Neural cell (in vitro differentiated cells): ENCODE results near the gene COLEC12. TPM values are rescaled to one million over a fixed set of nuclear protein-coding genes. Genes with fewer than 3 reads are reported as not detected.

ENCODE experiments used
- H2AFZ ChIP-seq: fragments of 200-600, 300-800 bp; sonication (generic), shearing (Covaris generic); 2 replicates; pipeline ENCODE4 v1.6.0; 2014; ENCODE audit warnings: low read depth, mild to moderate bottlenecking, antibody characterized with exemption, low read length, moderate library complexity
- H3F3A ChIP-seq: fragments of 200-600 bp; shearing (Covaris generic); 2 replicates; pipeline ENCODE4 v1.6.1; 2016; ENCODE audit warnings: mild to moderate bottlenecking, moderate library complexity, mixed read lengths, antibody characterized with exemption, low read length; ENCODE audit not compliant: insufficient read depth, poor library complexity, severe bottlenecking
- H3K27ac ChIP-seq: fragments of 200-600, 300-800 bp; sonication (generic), shearing (Covaris generic); 2 replicates; pipeline ENCODE4 v1.5.1; 2014; ENCODE audit warnings: mild to moderate bottlenecking, low read length, moderate library complexity
- H3K27me3 ChIP-seq: fragments of 300-800, 200-600 bp; sonication (generic), shearing (Covaris generic); 2 replicates; pipeline ENCODE4 v1.6.0; 2014; ENCODE audit warnings: mild to moderate bottlenecking, low read depth, low read length, moderate library complexity; ENCODE audit not compliant: insufficient read depth
- H3K36me3 ChIP-seq: fragments of 300-800, 200-600 bp; sonication (generic), shearing (Covaris generic); 2 replicates; pipeline ENCODE4 v1.5.1; 2014; ENCODE audit warnings: mild to moderate bottlenecking, antibody characterized with exemption, low read length, moderate library complexity; ENCODE audit not compliant: insufficient read depth
- H3K4me2 ChIP-seq: fragments of 300-800, 200-600 bp; sonication (generic), shearing (Covaris generic); 2 replicates; pipeline ENCODE4 v1.6.0; 2014; ENCODE audit warnings: mild to moderate bottlenecking, low read length
- H3K4me3 ChIP-seq: fragments of 300-800, 200-600 bp; sonication (generic), shearing (Covaris generic); 2 replicates; pipeline ENCODE4 v1.5.1; 2014; ENCODE audit warnings: mild to moderate bottlenecking, low read length, moderate library complexity
- H3K79me2 ChIP-seq: fragments of 200-600 bp; shearing (Covaris generic); replicated peaks from 2 replicates; pipeline ENCODE4 v1.6.0; 2014; ENCODE audit warnings: mild to moderate bottlenecking, low read length, moderate library complexity; ENCODE audit not compliant: insufficient read depth
- H3K9ac ChIP-seq: fragments of 300-800, 200-600 bp; sonication (generic), shearing (Covaris generic); 2 replicates; pipeline ENCODE4 v1.6.1; 2016; ENCODE audit warnings: mild to moderate bottlenecking, low read length, mixed read lengths
- H3K9me2 ChIP-seq: fragments of 200-600 bp; shearing (Covaris generic); 2 replicates; pipeline ENCODE4 v1.6.1; 2016; ENCODE audit warnings: mild to moderate bottlenecking, low read length, mixed read lengths; ENCODE audit not compliant: insufficient read depth
- H3K9me3 ChIP-seq: fragments of 200-600, 300-800 bp; sonication (generic), shearing (Covaris generic); 2 replicates; pipeline ENCODE4 v1.6.1; 2016; ENCODE audit warnings: mild to moderate bottlenecking, mixed run types, low read length, moderate library complexity, mixed read lengths
- H4K20me1 ChIP-seq: fragments of 200-600 bp; shearing (Covaris generic); 2 replicates; pipeline ENCODE4 v1.6.1; 2016; ENCODE audit warnings: mild to moderate bottlenecking, mixed run types; ENCODE audit not compliant: insufficient read depth
- EP300 ChIP-seq: fragments of 450-650 bp; conservative IDR thresholded peaks from 2 replicates; pipeline ENCODE4 v1.6.1; 2014; ENCODE audit warnings: antibody characterized with exemption, mild to moderate bottlenecking, moderate library complexity; ENCODE audit not compliant: poor library complexity, severe bottlenecking
- EZH2 ChIP-seq: fragments of 200-600, 300-800 bp; shearing (Covaris generic), sonication (generic); IDR thresholded peaks from 2 replicates; pipeline ENCODE4 v1.6.1; 2014; ENCODE audit warnings: antibody characterized with exemption, low read length, borderline replicate concordance, mild to moderate bottlenecking; ENCODE audit not compliant: insufficient read depth, poor library complexity, severe bottlenecking
- MXI1 ChIP-seq: fragments of 450-650 bp; conservative IDR thresholded peaks from 2 replicates; pipeline ENCODE4 v1.6.1; 2014; ENCODE audit warnings: antibody characterized with exemption, mild to moderate bottlenecking; ENCODE audit not compliant: poor library complexity, severe bottlenecking
- POLR2AphosphoS5 ChIP-seq: IDR thresholded peaks from 2 replicates; pipeline ENCODE4 v1.6.1; 2012
- RAD21 ChIP-seq: fragments of 450-650 bp; conservative IDR thresholded peaks from 2 replicates; pipeline ENCODE4 v1.6.1; 2014; ENCODE audit warnings: antibody characterized with exemption, mild to moderate bottlenecking, moderate library complexity
- REST ChIP-seq: IDR thresholded peaks from 2 replicates; pipeline ENCODE4 v1.6.1; 2012; ENCODE audit warnings: borderline replicate concordance
- SMC3 ChIP-seq: fragments of 450-650 bp; conservative IDR thresholded peaks from 2 replicates; pipeline ENCODE4 v1.6.1; 2014; ENCODE audit warnings: antibody characterized with exemption, mild to moderate bottlenecking, moderate library complexity; ENCODE audit not compliant: poor library complexity
- TAF1 ChIP-seq: IDR thresholded peaks from 2 replicates; pipeline ENCODE4 v1.6.1; 2012; ENCODE audit warnings: low read depth
- polyA plus RNA-seq: library from polyadenylated mRNA; depleted of rRNA; stranded (reverse); fragments of >200 nt; gene quantifications from 2 replicates; pipeline ENCODE4 v1.2.3, GENCODE V29; 2014
- TF ChIP-seq, protein P1 (sequence below): fragments of 450-650 bp; IDR thresholded peaks from 2 replicates; pipeline ENCODE4 v1.5.1; 2014; ENCODE audit warnings: antibody characterized with exemption, mild to moderate bottlenecking, moderate library complexity; ENCODE audit not compliant: poor library complexity, severe bottlenecking

Gene COLEC12
- polyA plus RNA-seq, 1 donor from 2014 or later, result 0.42 TPM

GRCh38 chr18:527146-527545 lies 26.6 kb upstream of the COLEC12 start:
- H3F3A ChIP-seq, result no peaks in the 10 kb centered on the region

GRCh38 chr18:526681-527080 lies 26.2 kb upstream of the COLEC12 start:
- Histone ChIP-seq H3K27me3 (no peaks in the 10 kb centered on the region), H3K9me2 (no peaks in the 10 kb centered on the region), H3K4me2 (no peak overlapping the region)
- TF ChIP-seq SMC3 (no peak), RAD21 (no peak), POLR2AphosphoS5 (no peak), REST (no peak), TAF1 (no peak), EP300 (no peak), EZH2 (no peak)
- TF ChIP-seq, protein P1, sequence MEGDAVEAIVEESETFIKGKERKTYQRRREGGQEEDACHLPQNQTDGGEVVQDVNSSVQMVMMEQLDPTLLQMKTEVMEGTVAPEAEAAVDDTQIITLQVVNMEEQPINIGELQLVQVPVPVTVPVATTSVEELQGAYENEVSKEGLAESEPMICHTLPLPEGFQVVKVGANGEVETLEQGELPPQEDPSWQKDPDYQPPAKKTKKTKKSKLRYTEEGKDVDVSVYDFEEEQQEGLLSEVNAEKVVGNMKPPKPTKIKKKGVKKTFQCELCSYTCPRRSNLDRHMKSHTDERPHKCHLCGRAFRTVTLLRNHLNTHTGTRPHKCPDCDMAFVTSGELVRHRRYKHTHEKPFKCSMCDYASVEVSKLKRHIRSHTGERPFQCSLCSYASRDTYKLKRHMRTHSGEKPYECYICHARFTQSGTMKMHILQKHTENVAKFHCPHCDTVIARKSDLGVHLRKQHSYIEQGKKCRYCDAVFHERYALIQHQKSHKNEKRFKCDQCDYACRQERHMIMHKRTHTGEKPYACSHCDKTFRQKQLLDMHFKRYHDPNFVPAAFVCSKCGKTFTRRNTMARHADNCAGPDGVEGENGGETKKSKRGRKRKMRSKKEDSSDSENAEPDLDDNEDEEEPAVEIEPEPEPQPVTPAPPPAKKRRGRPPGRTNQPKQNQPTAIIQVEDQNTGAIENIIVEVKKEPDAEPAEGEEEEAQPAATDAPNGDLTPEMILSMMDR, result no peak

More at GRCh38 chr18:527146-527545, 26.6 kb upstream of the COLEC12 start:
- H3K4me3 ChIP-seq, result no peak overlapping the region
- H3K79me2 ChIP-seq, result no peaks in the 10 kb centered on the region
- no peaks in the 10 kb centered on the region for H3K36me3 ChIP-seq
- H4K20me1 ChIP-seq, result no peaks in the 10 kb centered on the region
- H3K9me3 ChIP-seq, result no peaks in the 10 kb centered on the region
- H2AFZ ChIP-seq, result no peak overlapping the region
- no peak overlapping the region for H3K9ac ChIP-seq
- no peaks in the 10 kb centered on the region for H3K27me3 ChIP-seq
- TF ChIP-seq REST, result no peak
- TF ChIP-seq EP300, result no peak
- no peak for TF ChIP-seq POLR2AphosphoS5
- TF ChIP-seq MXI1, result no peak
- TF ChIP-seq, protein P1, result no peak
- no peak for TF ChIP-seq RAD21
- no peak for TF ChIP-seq TAF1
- no peak for TF ChIP-seq EZH2
- TF ChIP-seq SMC3, result no peak
- no peak overlapping the region for H3K27ac ChIP-seq
- no peaks in the 10 kb centered on the region for H3K9me2 ChIP-seq
- H3K4me2 ChIP-seq, result no peak overlapping the region

More at GRCh38 chr18:526681-527080, 26.2 kb upstream of the COLEC12 start:
- Histone ChIP-seq H3K79me2 (no peaks in the 10 kb centered on the region), H4K20me1 (no peaks in the 10 kb centered on the region), H2AFZ (no peak overlapping the region), H3K4me3 (no peak overlapping the region), H3F3A (no peaks in the 10 kb centered on the region), H3K27ac (no peak overlapping the region), H3K9ac (no peak overlapping the region), H3K36me3 (no peaks in the 10 kb centered on the region), H3K9me3 (no peaks in the 10 kb centered on the region)
